SKM-1 treated with dmso at 0.1 percent for 144 hours (cell line): Measurements from ENCODE around the gene C2orf76.
A peak's percentile ranks its signal among the peaks of the same experiment; 100 is the strongest.
"Not testable (repeated sequence)": the region's sequence is repeated elsewhere in the genome, so short reads cannot be mapped to it uniquely, and the experiment has no call there.

Experiments used
- DNase-seq: peaks from one replicate; lab custom pipeline; 2025; ENCODE audit not compliant: unreplicated experiment; lab: John Stamatoyannopoulos, UW

C2orf76 gene

GRCh38 chr2:119301413-119301812 is 65.2 kb downstream of the C2orf76 start:
- DNase-seq = no peak

GRCh38 chr2:119295688-119296375 is 70.8 kb downstream of the C2orf76 start:
- no peak for DNase-seq

GRCh38 chr2:119294671-119295070 is 72.0 kb downstream of the C2orf76 start:
- DNase-seq = no peak

- no peak for DNase-seq
Measured at GRCh38 chr2:119293900-119294299, 72.7 kb downstream of the C2orf76 start.

GRCh38 chr2:119293254-119293653 is 73.4 kb downstream of the C2orf76 start:
- no peak for DNase-seq

- DNase-seq = no peak
Measured at GRCh38 chr2:119292226-119292625, 74.4 kb downstream of the C2orf76 start.

- DNase-seq = no peak
Measured at GRCh38 chr2:119291588-119292167, 75.0 kb downstream of the C2orf76 start.

- DNase-seq = peak; percentile 44
Measured at GRCh38 chr2:119290859-119291587, 75.6 kb downstream of the C2orf76 start.

- no peak for DNase-seq
Measured at GRCh38 chr2:119289642-119290041, 77.0 kb downstream of the C2orf76 start.

GRCh38 chr2:119289093-119289492 is 77.5 kb downstream of the C2orf76 start:
- DNase-seq = no peak

GRCh38 chr2:119288576-119288975 is 78.1 kb downstream of the C2orf76 start:
- DNase-seq = no peak

GRCh38 chr2:119286661-119287060 is 80.0 kb downstream of the C2orf76 start:
- DNase-seq = no peak

- DNase-seq = no peak
Measured at GRCh38 chr2:119283873-119284331, 82.7 kb downstream of the C2orf76 start.

- no peak for DNase-seq
Measured at GRCh38 chr2:119282996-119283511, 83.6 kb downstream of the C2orf76 start.

- peak; percentile 54 for DNase-seq
Measured at GRCh38 chr2:119282146-119282995, 84.3 kb downstream of the C2orf76 start.

- DNase-seq = no peak
Measured at GRCh38 chr2:119280680-119281079, 86.0 kb downstream of the C2orf76 start.

GRCh38 chr2:119279666-119280065 is 87.0 kb downstream of the C2orf76 start:
- no peak for DNase-seq

GRCh38 chr2:119278946-119279345 is 87.7 kb downstream of the C2orf76 start:
- DNase-seq = no peak

GRCh38 chr2:119278385-119278784 is 88.2 kb downstream of the C2orf76 start:
- DNase-seq = not testable (repeated sequence)

GRCh38 chr2:119276864-119277263 is 89.8 kb downstream of the C2orf76 start:
- DNase-seq = no peak

- DNase-seq = no peak
Measured at GRCh38 chr2:119267604-119268003, 99.0 kb downstream of the C2orf76 start.
